Activated T-helper 1 cell treated with anti-CD3 and anti-CD28 coated beads, Interleukin-12 subunit alpha, Interleukin-12 subunit beta, Interleukin-2, Interleukin-4 antibody, amounts not matched to agents 30 ng/mL and 10 ng/mL and 1 ng/mL, durations not matched to agents 14 hours and 24 hours and 36 hours (primary cell): ENCODE measurements around the gene USP17L25. TPM values are rescaled to one million over a fixed set of nuclear protein-coding genes. Genes with fewer than 3 reads are reported as not detected.
"Not testable (repeated sequence)": the region's sequence is repeated elsewhere in the genome, so short reads cannot be mapped to it uniquely, and the experiment has no call there.

Source experiments
- DNase-seq: peaks from one replicate; pipeline ENCODE4 v3.0.0; 2021; ENCODE audit warnings: low spot score
- H3K27ac Mint-ChIP-seq: one replicate; pipeline ENCODE4 v1.8.0; 2021; ENCODE audit warnings: mild to moderate bottlenecking, mixed read lengths
- H3K27me3 Mint-ChIP-seq: one replicate; pipeline ENCODE4 v1.8.0; 2022; ENCODE audit warnings: mild to moderate bottlenecking, moderate library complexity, mixed read lengths; ENCODE audit not compliant: insufficient read depth
- H3K36me3 Mint-ChIP-seq: one replicate; pipeline ENCODE4 v1.8.0; 2021; ENCODE audit warnings: low read depth, mixed read lengths
- H3K4me1 Mint-ChIP-seq: one replicate; pipeline ENCODE4 v1.8.0; 2021; ENCODE audit warnings: low read depth, mixed read lengths
- H3K4me3 Mint-ChIP-seq: one replicate; pipeline ENCODE4 v1.8.0; 2021; ENCODE audit warnings: mild to moderate bottlenecking, moderate library complexity, mixed read lengths
- H3K9me3 Mint-ChIP-seq: one replicate; pipeline ENCODE4 v1.8.0; 2021; ENCODE audit warnings: mixed read lengths
- intact Hi-C: fragments of 100-400 bp; cut with micrococcal nuclease; formaldehyde crosslinking; loops from one replicate; pipeline ENCODE4 v1.15.1; 2024
- total RNA-seq: library from RNA; stranded (reverse); gene quantifications from 2 replicates; pipeline ENCODE4 v1.2.3, GENCODE V29; 2022

The USP17L25 gene
- total RNA-seq = not detected in 2 replicates

DNA sequence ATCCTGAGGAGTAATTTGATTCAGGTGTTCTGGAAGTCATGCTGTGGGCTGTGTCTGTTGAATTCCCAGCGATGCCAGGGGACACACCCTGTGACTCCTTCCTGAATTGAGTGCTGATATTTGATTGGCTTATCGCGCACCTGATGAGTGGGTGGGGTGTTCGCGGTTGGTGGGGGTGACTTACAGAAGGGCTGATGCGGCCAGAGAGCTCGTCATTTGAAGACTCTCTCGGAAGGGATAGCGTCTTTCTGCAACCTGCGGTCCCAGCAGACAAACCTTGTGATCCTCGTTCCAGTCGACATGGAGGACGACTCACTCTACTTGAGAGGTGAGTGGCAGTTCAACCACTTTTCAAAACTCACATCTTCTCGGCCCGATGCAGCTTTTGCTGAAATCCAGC lies at the start of gene USP17L25:
TSS of gene USP17L25 (plus strand) at position 301 of the 400 bp plus-strand sequence. CDS start at position 301, 0 bp downstream.
- H3K27ac Mint-ChIP-seq, DNase-seq, H3K36me3 Mint-ChIP-seq, H3K27me3 Mint-ChIP-seq, H3K4me1 Mint-ChIP-seq, H3K4me3 Mint-ChIP-seq, intact Hi-C loops, H3K9me3 Mint-ChIP-seq: not testable (repeated sequence)

DNA sequence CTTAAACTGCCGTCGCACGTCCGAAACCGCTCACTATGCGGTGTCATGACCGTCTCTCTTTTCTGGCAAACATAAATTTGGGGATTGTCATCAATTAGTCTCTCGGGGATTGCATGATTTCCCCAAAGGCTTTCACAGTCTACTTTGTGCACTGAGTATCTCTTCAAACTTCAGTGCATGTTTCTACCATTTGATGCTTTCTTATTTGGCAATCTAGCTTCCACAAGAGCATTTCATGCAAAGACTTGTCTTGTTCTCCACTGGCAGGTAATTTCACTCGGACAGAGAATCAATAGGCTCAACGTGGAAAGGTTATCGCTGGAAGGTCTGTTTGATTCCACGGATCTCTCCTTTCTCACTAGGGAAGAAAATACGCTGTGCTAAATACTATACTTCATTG lies 5.5 kb upstream of the USP17L25 start:
- not testable (repeated sequence) for H3K4me1 Mint-ChIP-seq, H3K27me3 Mint-ChIP-seq, DNase-seq

GRCh38 chr4:9324865-9325264 lies 4.8 kb upstream of the USP17L25 start, which contains the start of gene USP17L24:
TSS of gene USP17L24 (plus strand) at chr4:9325165. CDS start at chr4:9325165, 0 bp downstream.
- H3K27me3 Mint-ChIP-seq, H3K9me3 Mint-ChIP-seq, intact Hi-C loops, H3K27ac Mint-ChIP-seq, DNase-seq, H3K4me3 Mint-ChIP-seq, H3K4me1 Mint-ChIP-seq, H3K36me3 Mint-ChIP-seq: not testable (repeated sequence)

More for the DNA sequence above, 5.5 kb upstream of the USP17L25 start:
- H3K4me3 Mint-ChIP-seq, intact Hi-C loops, H3K27ac Mint-ChIP-seq, H3K9me3 Mint-ChIP-seq, H3K36me3 Mint-ChIP-seq: not testable (repeated sequence)

DNA sequence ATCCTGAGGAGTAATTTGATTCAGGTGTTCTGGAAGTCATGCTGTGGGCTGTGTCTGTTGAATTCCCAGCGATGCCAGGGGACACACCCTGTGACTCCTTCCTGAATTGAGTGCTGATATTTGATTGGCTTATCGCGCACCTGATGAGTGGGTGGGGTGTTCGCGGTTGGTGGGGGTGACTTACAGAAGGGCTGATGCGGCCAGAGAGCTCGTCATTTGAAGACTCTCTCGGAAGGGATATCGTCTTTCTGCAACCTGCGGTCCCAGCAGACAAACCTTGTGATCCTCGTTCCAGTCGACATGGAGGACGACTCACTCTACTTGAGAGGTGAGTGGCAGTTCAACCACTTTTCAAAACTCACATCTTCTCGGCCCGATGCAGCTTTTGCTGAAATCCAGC lies 4.6 kb downstream of the USP17L25 start, which contains the start of gene USP17L26:
TSS of gene USP17L26 (plus strand) at position 301 of the 400 bp plus-strand sequence. CDS start at position 301, 0 bp downstream.
- H3K4me1 Mint-ChIP-seq, H3K4me3 Mint-ChIP-seq, H3K9me3 Mint-ChIP-seq, H3K27ac Mint-ChIP-seq, DNase-seq, H3K36me3 Mint-ChIP-seq, intact Hi-C loops, H3K27me3 Mint-ChIP-seq: not testable (repeated sequence)

DNA sequence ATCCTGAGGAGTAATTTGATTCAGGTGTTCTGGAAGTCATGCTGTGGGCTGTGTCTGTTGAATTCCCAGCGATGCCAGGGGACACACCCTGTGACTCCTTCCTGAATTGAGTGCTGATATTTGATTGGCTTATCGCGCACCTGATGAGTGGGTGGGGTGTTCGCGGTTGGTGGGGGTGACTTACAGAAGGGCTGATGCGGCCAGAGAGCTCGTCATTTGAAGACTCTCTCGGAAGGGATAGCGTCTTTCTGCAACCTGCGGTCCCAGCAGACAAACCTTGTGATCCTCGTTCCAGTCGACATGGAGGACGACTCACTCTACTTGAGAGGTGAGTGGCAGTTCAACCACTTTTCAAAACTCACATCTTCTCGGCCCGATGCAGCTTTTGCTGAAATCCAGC lies 9.4 kb downstream of the USP17L25 start, which contains the start of gene USP17L5:
TSS of gene USP17L5 (plus strand) at position 301 of the 400 bp plus-strand sequence. CDS start at position 301, 0 bp downstream.
- H3K9me3 Mint-ChIP-seq, H3K4me1 Mint-ChIP-seq, intact Hi-C loops: not testable (repeated sequence)

GRCh38 chr4:9343848-9344247 lies 14.1 kb downstream of the USP17L25 start, which contains the start of gene USP17L27:
TSS of gene USP17L27 (plus strand) at chr4:9344148. CDS start at chr4:9344148, 0 bp downstream.
- H3K4me3 Mint-ChIP-seq, DNase-seq, H3K4me1 Mint-ChIP-seq, H3K27ac Mint-ChIP-seq, H3K9me3 Mint-ChIP-seq, H3K36me3 Mint-ChIP-seq, H3K27me3 Mint-ChIP-seq, intact Hi-C loops: not testable (repeated sequence)

More for the DNA sequence above, 9.4 kb downstream of the USP17L25 start, which contains the start of gene USP17L5:
- H3K36me3 Mint-ChIP-seq, H3K4me3 Mint-ChIP-seq, H3K27me3 Mint-ChIP-seq, DNase-seq, H3K27ac Mint-ChIP-seq: not testable (repeated sequence)

DNA sequence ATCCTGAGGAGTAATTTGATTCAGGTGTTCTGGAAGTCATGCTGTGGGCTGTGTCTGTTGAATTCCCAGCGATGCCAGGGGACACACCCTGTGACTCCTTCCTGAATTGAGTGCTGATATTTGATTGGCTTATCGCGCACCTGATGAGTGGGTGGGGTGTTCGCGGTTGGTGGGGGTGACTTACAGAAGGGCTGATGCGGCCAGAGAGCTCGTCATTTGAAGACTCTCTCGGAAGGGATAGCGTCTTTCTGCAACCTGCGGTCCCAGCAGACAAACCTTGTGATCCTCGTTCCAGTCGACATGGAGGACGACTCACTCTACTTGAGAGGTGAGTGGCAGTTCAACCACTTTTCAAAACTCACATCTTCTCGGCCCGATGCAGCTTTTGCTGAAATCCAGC lies 18.9 kb downstream of the USP17L25 start, which contains the start of gene USP17L28:
TSS of gene USP17L28 (plus strand) at position 301 of the 400 bp plus-strand sequence. CDS start at position 301, 0 bp downstream.
- DNase-seq, H3K36me3 Mint-ChIP-seq, intact Hi-C loops, H3K27ac Mint-ChIP-seq, H3K4me3 Mint-ChIP-seq, H3K4me1 Mint-ChIP-seq, H3K9me3 Mint-ChIP-seq, H3K27me3 Mint-ChIP-seq: not testable (repeated sequence)

DNA sequence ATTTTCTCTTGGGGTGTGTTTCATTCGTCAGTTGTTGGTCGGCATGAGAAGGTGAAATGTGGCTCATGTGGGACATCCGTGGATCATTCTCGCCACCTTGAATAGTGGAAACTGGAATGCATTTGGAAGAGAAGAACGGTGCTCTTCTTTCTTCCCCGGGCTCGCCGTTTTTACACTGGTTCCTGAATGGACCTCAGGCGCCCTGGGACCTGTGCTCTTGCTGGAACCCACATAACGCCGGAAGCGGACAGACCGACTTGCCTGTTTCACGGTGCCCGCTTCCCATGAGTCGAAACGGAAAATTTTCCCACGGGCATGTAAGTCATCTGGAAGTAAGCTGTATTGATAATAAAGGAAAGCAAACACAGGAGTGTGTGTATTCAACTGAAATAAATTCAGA lies 21.2 kb downstream of the USP17L25 start:
- DNase-seq, H3K4me3 Mint-ChIP-seq, H3K36me3 Mint-ChIP-seq, H3K4me1 Mint-ChIP-seq, H3K27ac Mint-ChIP-seq, H3K27me3 Mint-ChIP-seq, H3K9me3 Mint-ChIP-seq, intact Hi-C loops: not testable (repeated sequence)

DNA sequence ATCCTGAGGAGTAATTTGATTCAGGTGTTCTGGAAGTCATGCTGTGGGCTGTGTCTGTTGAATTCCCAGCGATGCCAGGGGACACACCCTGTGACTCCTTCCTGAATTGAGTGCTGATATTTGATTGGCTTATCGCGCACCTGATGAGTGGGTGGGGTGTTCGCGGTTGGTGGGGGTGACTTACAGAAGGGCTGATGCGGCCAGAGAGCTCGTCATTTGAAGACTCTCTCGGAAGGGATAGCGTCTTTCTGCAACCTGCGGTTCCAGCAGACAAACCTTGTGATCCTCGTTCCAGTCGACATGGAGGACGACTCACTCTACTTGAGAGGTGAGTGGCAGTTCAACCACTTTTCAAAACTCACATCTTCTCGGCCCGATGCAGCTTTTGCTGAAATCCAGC lies 23.6 kb downstream of the USP17L25 start, which contains the start of gene USP17L29:
TSS of gene USP17L29 (plus strand) at position 301 of the 400 bp plus-strand sequence. CDS start at position 301, 0 bp downstream.
- DNase-seq, H3K9me3 Mint-ChIP-seq, intact Hi-C loops, H3K27me3 Mint-ChIP-seq, H3K27ac Mint-ChIP-seq, H3K4me1 Mint-ChIP-seq, H3K36me3 Mint-ChIP-seq, H3K4me3 Mint-ChIP-seq: not testable (repeated sequence)

GRCh38 chr4:9362829-9363228 lies 33.1 kb downstream of the USP17L25 start, which contains the start of gene USP17L30:
TSS of gene USP17L30 (plus strand) at chr4:9363129. CDS start at chr4:9363129, 0 bp downstream.
- H3K27ac Mint-ChIP-seq, H3K27me3 Mint-ChIP-seq, H3K36me3 Mint-ChIP-seq, H3K4me1 Mint-ChIP-seq, DNase-seq, H3K9me3 Mint-ChIP-seq, H3K4me3 Mint-ChIP-seq, intact Hi-C loops: not testable (repeated sequence)

DNA sequence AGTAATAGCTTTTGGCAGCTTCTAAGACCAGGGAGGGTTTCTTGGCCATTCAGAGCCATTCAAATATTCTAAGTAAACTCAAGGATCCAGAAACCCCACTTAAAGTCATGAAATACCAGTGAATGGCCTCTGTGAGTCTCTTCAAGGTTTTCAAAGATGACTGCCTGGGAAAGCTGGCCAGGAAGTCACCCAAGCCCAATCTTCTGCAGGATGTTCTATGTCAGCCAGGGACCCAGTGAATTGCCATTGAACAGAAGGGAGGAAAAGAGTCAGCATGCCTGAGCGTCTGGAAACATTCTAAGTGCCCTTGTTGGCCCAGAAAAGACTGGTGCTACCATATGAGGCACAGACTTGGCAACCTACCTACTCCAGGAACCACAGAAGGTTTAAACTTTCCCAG lies 50.2 kb downstream of the USP17L25 start:
- intact Hi-C loops, H3K36me3 Mint-ChIP-seq, H3K27me3 Mint-ChIP-seq, DNase-seq, H3K4me3 Mint-ChIP-seq, H3K9me3 Mint-ChIP-seq, H3K27ac Mint-ChIP-seq, H3K4me1 Mint-ChIP-seq: not testable (repeated sequence)
